ENCODE data around the gene MRPS2. TPM values are rescaled to one million over a fixed set of nuclear protein-coding genes. Genes with fewer than 3 reads are reported as not detected.

MRPS2 gene
- polyA plus RNA-seq, 1 donor from 2014 or later = 20.1 TPM

- Histone ChIP-seq H3K27ac (ENCODE audit: low read length) (no peak overlapping the region), H3F3A (ENCODE audit: insufficient read depth, low read length, poor library complexity, severe bottlenecking) (no peaks in the 10 kb centered on the region), H3K4me3 (ENCODE audit: low read length) (no peak overlapping the region), H3K79me2 (replicated peaks; ENCODE audit: insufficient read depth, low read length) (no peaks in the 10 kb centered on the region), H3K36me3 (ENCODE audit: insufficient read depth, low read length) (no peaks in the 10 kb centered on the region), H3K9me2 (ENCODE audit: insufficient read depth, low read length) (no peaks in the 10 kb centered on the region), H2AFZ (ENCODE audit: low read depth, low read length) (no peak overlapping the region), H4K20me1 (ENCODE audit: insufficient read depth) (no peaks in the 10 kb centered on the region), H3K27me3 (ENCODE audit: insufficient read depth, low read depth, low read length) (no peaks in the 10 kb centered on the region), H3K4me2 (ENCODE audit: low read length) (no peak overlapping the region), H3K9me3 (ENCODE audit: low read length) (no peaks in the 10 kb centered on the region), H3K9ac (ENCODE audit: low read length) (no peak overlapping the region)
- TF ChIP-seq CTCF (IDR thresholded peaks at IDR 0.05; ENCODE audit: poor library complexity, severe bottlenecking) = no peak
- no peak for TF ChIP-seq REST (IDR thresholded peaks at IDR 0.05; ENCODE audit: borderline replicate concordance)
- no peak for TF ChIP-seq EP300 (conservative IDR thresholded peaks at IDR 0.05; ENCODE audit: poor library complexity, severe bottlenecking)
- no peak for TF ChIP-seq TAF1 (IDR thresholded peaks at IDR 0.05; ENCODE audit: low read depth)
- TF ChIP-seq SMC3 (conservative IDR thresholded peaks at IDR 0.05; ENCODE audit: poor library complexity) = no peak
These were observed 14.0 kb downstream of the MRPS2 start for GRCh38 chr9:135514342-135515082.

- no peak overlapping the region for H3K4me2 ChIP-seq (ENCODE audit: low read length)
- no peaks in the 10 kb centered on the region for H3K9me2 ChIP-seq (ENCODE audit: insufficient read depth, low read length)
- H2AFZ ChIP-seq (ENCODE audit: low read depth, low read length) = no peak overlapping the region
- H3K27ac ChIP-seq (ENCODE audit: low read length) = no peak overlapping the region
- TF ChIP-seq POLR2AphosphoS5 (IDR thresholded peaks at IDR 0.05) = no peak
- no peak for TF ChIP-seq CTCF (IDR thresholded peaks at IDR 0.05; ENCODE audit: poor library complexity, severe bottlenecking)
- TF ChIP-seq EZH2 (IDR thresholded peaks at IDR 0.05; ENCODE audit: borderline replicate concordance, insufficient read depth, low read length, poor library complexity, severe bottlenecking) = no peak
- no peak for TF ChIP-seq RAD21 (conservative IDR thresholded peaks at IDR 0.05)
- no peak for TF ChIP-seq TAF1 (IDR thresholded peaks at IDR 0.05; ENCODE audit: low read depth)
- TF ChIP-seq EP300 (conservative IDR thresholded peaks at IDR 0.05; ENCODE audit: poor library complexity, severe bottlenecking) = no peak
- TF ChIP-seq MXI1 (conservative IDR thresholded peaks at IDR 0.05; ENCODE audit: poor library complexity, severe bottlenecking) = no peak
- TF ChIP-seq REST (IDR thresholded peaks at IDR 0.05; ENCODE audit: borderline replicate concordance) = no peak
- no peak for TF ChIP-seq SMC3 (conservative IDR thresholded peaks at IDR 0.05; ENCODE audit: poor library complexity)
- no peaks in the 10 kb centered on the region for H3K9me3 ChIP-seq (ENCODE audit: low read length)
- H4K20me1 ChIP-seq (ENCODE audit: insufficient read depth) = no peaks in the 10 kb centered on the region
- H3K36me3 ChIP-seq (ENCODE audit: insufficient read depth, low read length) = no peaks in the 10 kb centered on the region
- H3F3A ChIP-seq (ENCODE audit: insufficient read depth, low read length, poor library complexity, severe bottlenecking) = no peaks in the 10 kb centered on the region
- H3K27me3 ChIP-seq (ENCODE audit: insufficient read depth, low read depth, low read length) = no peaks in the 10 kb centered on the region
- H3K4me3 ChIP-seq (ENCODE audit: low read length) = no peak overlapping the region
- H3K9ac ChIP-seq (ENCODE audit: low read length) = no peak overlapping the region
- H3K79me2 ChIP-seq (replicated peaks; ENCODE audit: insufficient read depth, low read length) = no peaks in the 10 kb centered on the region
These were observed 14.8 kb downstream of the MRPS2 start for GRCh38 chr9:135515083-135515951.

Data from neural cell (in vitro differentiated cells).